Measurements from ENCODE around the gene MROH2B. TPM values are rescaled to one million over a fixed set of nuclear protein-coding genes. Genes with fewer than 3 reads are reported as not detected.

The MROH2B gene
- total and polyA plus RNA-seq, 2 donors (not counting 3 experiments of a cell fraction or from before 2014, with no cell fraction given): not detected

DNA sequence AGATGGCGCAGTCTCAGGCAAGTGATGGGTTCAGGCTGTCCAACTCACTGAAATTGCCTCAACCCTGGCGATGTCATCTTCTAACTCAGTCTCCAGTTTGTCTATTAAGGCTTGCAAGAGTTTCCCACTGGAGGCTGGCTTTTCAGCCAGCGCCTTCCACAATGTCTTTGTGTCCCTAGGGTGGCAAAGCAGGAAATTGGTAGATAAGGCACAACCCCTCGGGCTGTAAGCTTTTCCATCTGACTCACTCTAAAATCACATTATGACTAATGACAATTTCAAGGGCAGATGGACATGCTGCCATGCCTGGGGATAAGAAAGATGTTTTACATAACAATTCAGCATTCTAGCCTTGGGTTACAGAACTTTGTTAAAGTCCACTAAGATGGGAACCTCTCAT lies 61.9 kb downstream of the MROH2B start:
- Histone ChIP-seq H3K79me2 (ENCODE audit: control insufficient read depth, insufficient read depth, low read length) (no peaks in the 10 kb centered on the region), H3K4me1 (ENCODE audit: control insufficient read depth, extremely low read depth, insufficient read depth, low read length) (no peaks in the 10 kb centered on the region), H4K20me1 (replicated peaks; ENCODE audit: control insufficient read depth, extremely low read depth, insufficient read depth, low read length) (no peaks in the 10 kb centered on the region), H3K27ac (ENCODE audit: insufficient read depth, low read depth, low read length) (no peak overlapping the region), H3K9me1 (replicated peaks; ENCODE audit: control insufficient read depth, extremely low read depth, insufficient read depth, low read length) (no peaks in the 10 kb centered on the region), H3K4me3 (replicated peaks in 1 of 3; ENCODE audit: insufficient read depth in 1 of 3, low read depth in 1 of 3, low read length in 3 of 3) (no peak overlapping the region), H3K27me3 (ENCODE audit: control insufficient read depth in 2 of 2, insufficient read depth in 2 of 2, low read length in 2 of 2) (peaks cover 0 to 1% of the 10 kb centered on the region in 2 experiments), H2AFZ (ENCODE audit: low read depth, low read length) (no peak overlapping the region), H3K9me3 (replicated peaks; ENCODE audit: control insufficient read depth, insufficient read depth, low read length) (no peaks in the 10 kb centered on the region), H3K4me2 (ENCODE audit: insufficient read depth, low read length) (no peak overlapping the region), H3K9ac (replicated peaks; ENCODE audit: extremely low read depth, insufficient read depth, low read length) (no peak overlapping the region), H3K36me3 (ENCODE audit: control insufficient read depth in 2 of 2, extremely low read depth in 1 of 2, insufficient read depth in 2 of 2, low read length in 2 of 2) (no peaks in the 10 kb centered on the region)
- no TSS peak for BruUV-seq (replicated peaks)
- DNase-seq (ENCODE audit: low read depth, low spot score) (peak; percentile 7), FAIRE-seq (no peak)
- TF ChIP-seq GATA2 (IDR thresholded peaks at IDR 0.05; ENCODE audit: insufficient read depth, insufficient read length, low read depth, low read length) (no peak), MYC (IDR thresholded peaks at IDR 0.05; ENCODE audit: low read depth, low read length) (no peak), CTCF (IDR thresholded peaks at IDR 0.05; ENCODE audit: extremely low read depth in 1 of 2, insufficient read depth in 1 of 2, low read depth in 1 of 2, low read length in 2 of 2) (no peak), POLR2AphosphoS5 (IDR thresholded peaks at IDR 0.05; ENCODE audit: insufficient read depth, low read depth, low read length) (no peak), FOS (IDR thresholded peaks at IDR 0.05; ENCODE audit: borderline replicate concordance, insufficient read depth, low read length) (no peak), EZH2 (IDR thresholded peaks at IDR 0.05; ENCODE audit: borderline replicate concordance, low read depth, low read length, severe bottlenecking) (no peak), POLR2A (IDR thresholded peaks at IDR 0.05; ENCODE audit: low read depth, low read length) (no peak)
- TF ChIP-seq, protein P1, sequence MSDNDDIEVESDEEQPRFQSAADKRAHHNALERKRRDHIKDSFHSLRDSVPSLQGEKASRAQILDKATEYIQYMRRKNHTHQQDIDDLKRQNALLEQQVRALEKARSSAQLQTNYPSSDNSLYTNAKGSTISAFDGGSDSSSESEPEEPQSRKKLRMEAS (IDR thresholded peaks at IDR 0.05; ENCODE audit: insufficient read depth, insufficient read length): no peak
- POLR2A ChIA-PET: no interaction called here
- intact Hi-C loops (cut with micrococcal nuclease): no loop called here
- dilution Hi-C loops (cut with MboI; ENCODE audit: extremely low pct_ligation_motif_present, low sequenced_read_pairs): no loop called here
- CTCF ChIA-PET: no interaction called here
